Osteocyte (in vitro differentiated cells): ENCODE results near the gene DDN. TPM values are rescaled to one million over a fixed set of nuclear protein-coding genes. Genes with fewer than 3 reads are reported as not detected.

ENCODE experiments used
- DNase-seq: peaks from one replicate; pipeline ENCODE4 v3.0.0; 2021; ENCODE audit warnings: mixed read lengths; ENCODE audit not compliant: unreplicated experiment; ENCODE audit errors: extremely low spot score
- H3K27ac Mint-ChIP-seq: one replicate; pipeline ENCODE4 v1.8.0; 2021; ENCODE audit warnings: mild to moderate bottlenecking, mixed read lengths; ENCODE audit not compliant: unreplicated experiment
- H3K27me3 Mint-ChIP-seq: one replicate; pipeline ENCODE4 v1.8.0; 2021; ENCODE audit warnings: mixed read lengths; ENCODE audit not compliant: unreplicated experiment
- H3K36me3 Mint-ChIP-seq: one replicate; pipeline ENCODE4 v1.8.0; 2021; ENCODE audit warnings: mixed read lengths; ENCODE audit not compliant: unreplicated experiment
- H3K4me1 Mint-ChIP-seq: one replicate; pipeline ENCODE4 v1.8.0; 2021; ENCODE audit warnings: mixed read lengths; ENCODE audit not compliant: unreplicated experiment
- H3K4me3 Mint-ChIP-seq: one replicate; pipeline ENCODE4 v1.8.0; 2021; ENCODE audit warnings: mild to moderate bottlenecking, moderate library complexity, mixed read lengths; ENCODE audit not compliant: unreplicated experiment
- H3K9me3 Mint-ChIP-seq: one replicate; pipeline ENCODE4 v1.8.0; 2021; ENCODE audit warnings: mixed read lengths; ENCODE audit not compliant: unreplicated experiment
- total RNA-seq: library from RNA; stranded (reverse); gene quantifications from 2 replicates; pipeline ENCODE4 v1.2.1, GENCODE V29; 2021
- TF ChIP-seq, protein P1 (sequence below): fragments of 200-600 bp; sonication (generic); IDR thresholded peaks from 2 replicates; pipeline ENCODE4 v1.5.0; 2021; ENCODE audit warnings: antibody characterized with exemption, mild to moderate bottlenecking, moderate library complexity

DDN gene
- total RNA-seq, 1 donor from 2014 or later = 0.08 TPM

DNA sequence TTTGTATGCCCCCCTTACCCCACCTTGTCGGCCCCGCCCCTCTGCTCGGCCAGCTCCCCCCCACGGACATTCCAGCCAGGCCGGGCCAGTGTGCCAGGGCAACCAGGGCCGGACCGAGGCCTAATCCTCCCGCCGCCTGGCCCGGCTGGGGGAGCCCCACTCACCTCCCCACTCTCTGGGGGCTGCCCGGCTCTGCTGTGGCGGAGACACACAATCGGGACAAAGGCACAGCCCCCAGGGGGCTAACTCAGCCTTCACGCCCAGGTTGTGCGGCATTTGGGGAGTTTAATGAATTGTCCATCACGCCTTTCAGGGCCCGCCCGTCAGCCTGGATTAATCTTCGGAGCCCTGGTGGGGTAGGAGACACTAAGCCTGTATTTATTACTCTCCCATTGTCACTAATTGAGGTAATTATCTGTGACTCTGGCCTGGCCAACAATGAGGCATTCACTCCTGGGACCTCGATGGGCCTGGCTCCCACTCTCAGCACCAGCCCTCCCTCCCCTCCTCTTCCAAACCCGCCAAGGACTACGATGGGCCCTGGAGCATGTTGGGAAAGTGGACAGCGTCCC is 12.4 kb downstream of the DDN start:
- peaks cover 80% of the 10 kb centered on the region for H3K27me3 Mint-ChIP-seq
- no peak overlapping the region for H3K27ac Mint-ChIP-seq
- TF ChIP-seq, protein P1, sequence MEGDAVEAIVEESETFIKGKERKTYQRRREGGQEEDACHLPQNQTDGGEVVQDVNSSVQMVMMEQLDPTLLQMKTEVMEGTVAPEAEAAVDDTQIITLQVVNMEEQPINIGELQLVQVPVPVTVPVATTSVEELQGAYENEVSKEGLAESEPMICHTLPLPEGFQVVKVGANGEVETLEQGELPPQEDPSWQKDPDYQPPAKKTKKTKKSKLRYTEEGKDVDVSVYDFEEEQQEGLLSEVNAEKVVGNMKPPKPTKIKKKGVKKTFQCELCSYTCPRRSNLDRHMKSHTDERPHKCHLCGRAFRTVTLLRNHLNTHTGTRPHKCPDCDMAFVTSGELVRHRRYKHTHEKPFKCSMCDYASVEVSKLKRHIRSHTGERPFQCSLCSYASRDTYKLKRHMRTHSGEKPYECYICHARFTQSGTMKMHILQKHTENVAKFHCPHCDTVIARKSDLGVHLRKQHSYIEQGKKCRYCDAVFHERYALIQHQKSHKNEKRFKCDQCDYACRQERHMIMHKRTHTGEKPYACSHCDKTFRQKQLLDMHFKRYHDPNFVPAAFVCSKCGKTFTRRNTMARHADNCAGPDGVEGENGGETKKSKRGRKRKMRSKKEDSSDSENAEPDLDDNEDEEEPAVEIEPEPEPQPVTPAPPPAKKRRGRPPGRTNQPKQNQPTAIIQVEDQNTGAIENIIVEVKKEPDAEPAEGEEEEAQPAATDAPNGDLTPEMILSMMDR = no peak
- H3K4me3 Mint-ChIP-seq = no peak overlapping the region
- no peak for DNase-seq
- H3K36me3 Mint-ChIP-seq = no peaks in the 10 kb centered on the region
- H3K4me1 Mint-ChIP-seq = peaks cover 16% of the 10 kb centered on the region
- no peaks in the 10 kb centered on the region for H3K9me3 Mint-ChIP-seq

DNA sequence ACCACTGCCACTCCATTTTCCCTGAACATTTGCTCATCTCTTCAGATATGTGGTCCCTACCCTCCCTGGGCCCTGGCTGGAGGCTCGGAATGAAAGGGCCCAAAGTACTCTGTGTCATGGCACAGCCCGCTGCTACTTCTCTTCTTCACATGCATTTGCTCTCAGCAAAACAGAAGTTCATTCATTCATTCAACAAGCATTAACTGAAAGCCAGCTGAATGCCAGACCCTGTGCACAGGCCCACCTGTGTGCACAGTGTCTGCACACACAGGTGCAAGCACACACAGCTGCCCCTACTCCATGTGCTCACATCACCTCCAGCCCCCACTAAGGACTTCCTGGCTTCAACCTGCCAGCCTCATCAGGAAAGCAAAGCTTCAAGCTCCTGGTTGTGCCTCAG is 13.3 kb downstream of the DDN start:
- Mint-ChIP-seq H3K27me3 (peaks cover 87% of the 10 kb centered on the region), H3K9me3 (no peaks in the 10 kb centered on the region), H3K4me3 (no peak overlapping the region), H3K36me3 (peaks cover 1% of the 10 kb centered on the region), H3K4me1 (peaks cover 22% of the 10 kb centered on the region), H3K27ac (no peak overlapping the region)
- no peak for DNase-seq
- TF ChIP-seq, protein P1 = no peak

DNA sequence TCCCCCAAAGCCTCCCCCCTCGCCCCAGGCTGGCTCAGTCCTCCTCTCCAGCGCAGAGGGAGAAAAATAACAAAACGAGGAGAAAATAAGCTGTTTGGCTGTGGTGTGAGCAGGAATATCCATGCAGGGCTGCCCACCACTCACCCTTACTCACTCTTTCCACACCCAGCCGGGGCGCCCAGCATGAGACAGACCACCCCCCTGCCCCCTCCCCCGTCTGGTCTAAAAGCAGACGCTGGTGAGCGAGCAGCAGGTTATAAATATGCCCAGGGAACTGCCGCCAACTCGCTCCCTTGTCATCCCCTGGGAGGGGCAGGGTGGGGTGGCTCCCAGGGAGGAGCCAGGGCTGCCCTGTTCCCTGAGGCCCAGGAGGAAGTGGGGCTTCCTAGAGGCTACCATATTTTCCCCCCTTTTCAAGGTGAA is 13.7 kb downstream of the DDN start:
- no peaks in the 10 kb centered on the region for H3K9me3 Mint-ChIP-seq
- H3K4me3 Mint-ChIP-seq = no peak overlapping the region
- DNase-seq = no peak
- TF ChIP-seq, protein P1 = no peak
- peaks cover 25% of the 10 kb centered on the region for H3K4me1 Mint-ChIP-seq
- H3K27ac Mint-ChIP-seq = no peak overlapping the region
- peaks cover 1% of the 10 kb centered on the region for H3K36me3 Mint-ChIP-seq
- H3K27me3 Mint-ChIP-seq = peaks cover 87% of the 10 kb centered on the region

DNA sequence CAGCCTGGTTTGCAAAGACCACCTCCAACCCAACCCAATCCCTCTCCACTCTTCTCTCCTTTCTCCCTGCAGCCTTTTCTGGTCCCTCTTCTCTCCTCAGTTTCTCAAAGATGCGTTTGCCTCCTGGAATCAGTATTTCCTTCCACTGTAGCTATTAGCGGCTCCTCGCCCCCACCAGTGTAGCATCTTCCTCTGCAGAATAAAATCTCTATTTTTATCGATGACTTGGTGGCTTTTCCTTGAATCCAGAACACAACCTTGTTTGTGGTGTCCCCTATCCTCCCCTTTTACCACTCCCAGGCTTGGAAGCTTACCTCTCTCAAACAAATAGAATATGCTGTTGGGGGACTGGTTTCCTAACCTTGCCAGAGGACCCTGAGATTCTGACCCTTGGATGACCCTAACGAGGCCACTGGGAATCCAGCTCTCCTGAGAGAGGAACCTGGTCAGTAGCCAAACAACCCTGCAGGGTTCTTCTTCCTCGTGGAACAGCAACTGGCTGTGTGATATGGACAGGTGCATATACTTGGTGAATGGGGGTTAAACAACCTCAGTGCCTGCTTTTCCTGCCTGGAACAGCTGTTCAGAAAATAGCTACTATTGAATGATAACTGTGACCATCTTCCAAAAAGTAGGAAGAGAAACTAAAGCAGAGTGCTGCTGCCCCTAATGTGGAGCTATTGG is 16.6 kb downstream of the DDN start:
- Mint-ChIP-seq H3K4me3 (peak overlapping the region; percentile 46), H3K4me1 (peaks cover 50% of the 10 kb centered on the region), H3K36me3 (peaks cover 1% of the 10 kb centered on the region), H3K27me3 (peaks cover 90% of the 10 kb centered on the region), H3K9me3 (no peaks in the 10 kb centered on the region), H3K27ac (no peak overlapping the region)
- TF ChIP-seq, protein P1 = no peak
- no peak for DNase-seq

DNA sequence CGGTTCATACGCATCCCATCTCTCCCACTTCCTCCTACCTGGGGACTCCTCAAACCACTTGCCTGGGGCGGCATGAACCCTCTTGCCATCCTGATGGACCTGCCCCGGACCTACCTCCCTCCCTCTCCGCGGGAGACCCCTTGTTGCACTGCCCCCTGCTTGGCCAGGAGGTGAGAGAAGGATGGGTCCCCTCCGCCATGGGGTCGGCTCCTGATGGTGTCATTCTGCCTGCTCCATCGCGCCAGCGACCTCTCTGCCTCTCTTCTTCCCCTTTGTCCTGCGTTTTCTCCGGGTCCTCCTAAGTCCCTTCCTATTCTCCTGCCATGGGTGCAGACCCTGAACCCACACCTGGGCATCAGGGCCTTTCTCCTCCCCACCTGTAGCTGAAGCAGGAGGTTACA is 17.4 kb downstream of the DDN start:
- Mint-ChIP-seq H3K27ac (no peak overlapping the region), H3K27me3 (peaks cover 90% of the 10 kb centered on the region), H3K36me3 (peaks cover 1% of the 10 kb centered on the region), H3K4me1 (peaks cover 53% of the 10 kb centered on the region), H3K4me3 (peak overlapping the region; percentile 46), H3K9me3 (no peaks in the 10 kb centered on the region)
- TF ChIP-seq, protein P1 = no peak
- DNase-seq = no peak
